Stimulated activated CD4-positive, alpha-beta T cell treated with anti-CD3 and anti-CD28 coated beads, Interleukin-15, amount 100 ng/mL, for 48 hours (primary cell): ENCODE measurements around the gene CD160.
A peak's percentile ranks its signal among the peaks of the same experiment; 100 is the strongest.
"Not testable (repeated sequence)": the region's sequence is repeated elsewhere in the genome, so short reads cannot be mapped to it uniquely, and the experiment has no call there.

Experiments
- DNase-seq, 2 donors: peaks; one replicate each; pipeline ENCODE4 v3.0.0-alpha.2; 2020; ENCODE audit warnings: low read depth in 2 of 2

CD160 gene

GRCh38 chr1:145710291-145711027 is 8.8 kb upstream of the CD160 start:
- no peak for DNase-seq

GRCh38 chr1:145711213-145711651 is 8.1 kb upstream of the CD160 start:
- DNase-seq: no peak

- no peak for DNase-seq
Measured at GRCh38 chr1:145714524-145715111, 4.7 kb upstream of the CD160 start.

- no peak for DNase-seq
Measured at GRCh38 chr1:145716641-145717345, 2.5 kb upstream of the CD160 start.

GRCh38 chr1:145717833-145718232 is 1.5 kb upstream of the CD160 start:
- DNase-seq: no peak

GRCh38 chr1:145718465-145718864 is 834 bp upstream of the CD160 start:
- not testable (repeated sequence) for DNase-seq

- no peak for DNase-seq
Measured at GRCh38 chr1:145720556-145720877, 1.2 kb downstream of the CD160 start.

- DNase-seq: peak; percentile 26 to 54
Measured at GRCh38 chr1:145720878-145721671, 1.8 kb downstream of the CD160 start.

GRCh38 chr1:145726193-145726592 is 6.9 kb downstream of the CD160 start:
- not testable (repeated sequence) for DNase-seq

- no peak for DNase-seq
Measured at GRCh38 chr1:145729196-145729595, 9.9 kb downstream of the CD160 start.

GRCh38 chr1:145729666-145730436 is 10.6 kb downstream of the CD160 start:
- no peak for DNase-seq

- no peak for DNase-seq
Measured at GRCh38 chr1:145730467-145730866, 11.2 kb downstream of the CD160 start.

- no peak for DNase-seq
Measured at GRCh38 chr1:145730900-145731299, 11.6 kb downstream of the CD160 start.

GRCh38 chr1:145736191-145736590 is 16.9 kb downstream of the CD160 start:
- DNase-seq: no peak

- DNase-seq: no peak
Measured at GRCh38 chr1:145740269-145740668, 21.0 kb downstream of the CD160 start.

GRCh38 chr1:145747398-145748247 is 28.3 kb downstream of the CD160 start:
- DNase-seq: no peak

- DNase-seq: no peak
Measured at GRCh38 chr1:145750426-145750825, 31.1 kb downstream of the CD160 start.

GRCh38 chr1:145751491-145752037 is 32.3 kb downstream of the CD160 start:
- no peak for DNase-seq

- no peak for DNase-seq
Measured at GRCh38 chr1:145757420-145757819, 38.1 kb downstream of the CD160 start.

- no peak for DNase-seq
Measured at GRCh38 chr1:145758116-145758515, 38.8 kb downstream of the CD160 start.
